K562 (cell line): ENCODE results near the gene TNK2. TPM values are rescaled to one million over a fixed set of nuclear protein-coding genes. Genes with fewer than 3 reads are reported as not detected.
A peak's percentile ranks its signal among the peaks of the same experiment; 100 is the strongest.

ENCODE experiments used
- ARID1B ChIP-seq: fragments of 450-650 bp; IDR thresholded peaks from 2 replicates; pipeline ENCODE4 v1.6.1; 2016; ENCODE audit warnings: antibody characterized with exemption, mild to moderate bottlenecking, inconsistent platforms
- ATF4 ChIP-seq: fragments of 450-650 bp; formaldehyde crosslinking; IDR thresholded peaks from 2 replicates; pipeline ENCODE4 v1.4.0; 2022; ENCODE audit warnings: mild to moderate bottlenecking, moderate library complexity
- BACH1 ChIP-seq: fragments of 200-800 bp; sonication (Bioruptor generic); IDR thresholded peaks from 2 replicates; pipeline ENCODE4 v1.6.1; 2016; ENCODE audit warnings: missing genetic modification characterization, missing compliant biosample characterization
- CBX5 ChIP-seq: IDR thresholded peaks from 2 replicates; pipeline ENCODE4 v1.6.1; 2014; ENCODE audit warnings: low read depth, borderline replicate concordance
- CHCHD3 ChIP-seq: fragments of 250-450 bp; sonication (Bioruptor Pico); IDR thresholded peaks from 2 replicates; pipeline ENCODE4 v2.1.2; 2022; ENCODE audit warnings: mild to moderate bottlenecking
- EGR1 ChIP-seq: fragments of 450-650 bp; conservative IDR thresholded peaks from 2 replicates; pipeline ENCODE4 v1.6.1; 2017; ENCODE audit warnings: mild to moderate bottlenecking
- ETV1 ChIP-seq: fragments of 450-650 bp; conservative IDR thresholded peaks from 2 replicates; pipeline ENCODE4 v1.6.1; 2016; ENCODE audit warnings: missing genetic modification characterization, control low read depth, low read depth, missing compliant biosample characterization
- HBP1 ChIP-seq: fragments of 450-650 bp; formaldehyde crosslinking; IDR thresholded peaks from 2 replicates; pipeline ENCODE4 v1.4.0; 2022; ENCODE audit warnings: missing genetic modification characterization
- KDM5B ChIP-seq: fragments of 200-600 bp; sonication (generic); IDR thresholded peaks from 2 replicates; pipeline ENCODE4 v1.6.1; 2012; ENCODE audit warnings: low read depth, mild to moderate bottlenecking, moderate library complexity, low read length, control low read depth, inconsistent platforms; ENCODE audit not compliant: insufficient replicate concordance
- LARP7 ChIP-seq: fragments of 450-650 bp; IDR thresholded peaks from 2 replicates; pipeline ENCODE4 v1.6.1; 2016
- MCM7 ChIP-seq, 2 experiments: fragments of 450-650 bp; IDR thresholded peaks; 2 replicates each; pipeline ENCODE4 v1.6.1; 2016 to 2018
- MXI1 ChIP-seq: IDR thresholded peaks from 2 replicates; pipeline ENCODE4 v1.6.1; 2011; ENCODE audit warnings: low read depth, mild to moderate bottlenecking, improper control_type of control experiment, low read length
- RUNX1 ChIP-seq: sonication (generic); IDR thresholded peaks from 2 replicates; pipeline ENCODE4 v1.6.1; 2016; ENCODE audit warnings: antibody characterized with exemption, low read depth
- SAP30 ChIP-seq: fragments of 200-600 bp; sonication (generic); IDR thresholded peaks from 2 replicates; pipeline ENCODE4 v1.6.1; 2012; ENCODE audit warnings: borderline replicate concordance, low read depth, mild to moderate bottlenecking, moderate library complexity, low read length, control low read depth, inconsistent platforms; ENCODE audit not compliant: insufficient read depth, poor library complexity, severe bottlenecking
- SRSF9 ChIP-seq: fragments of 200-400 bp; formaldehyde crosslinking; IDR thresholded peaks from 2 replicates; pipeline ENCODE4 v1.6.1; 2017; ENCODE audit warnings: low read depth, low read length, borderline replicate concordance
- XRCC3 ChIP-seq: fragments of 450-650 bp; IDR thresholded peaks from 2 replicates; pipeline ENCODE4 v1.6.1; 2017; ENCODE audit warnings: mild to moderate bottlenecking, moderate library complexity
- ZBTB1 ChIP-seq: sonication (generic); formaldehyde crosslinking; IDR thresholded peaks from 2 replicates; pipeline ENCODE4 v1.8.1; 2023; ENCODE audit warnings: missing genetic modification reagents, low read depth, mild to moderate bottlenecking, borderline replicate concordance
- ZC3H4 ChIP-seq: sonication (generic); formaldehyde crosslinking; IDR thresholded peaks from 2 replicates; pipeline ENCODE4 v1.9.0; 2021; ENCODE audit warnings: missing genetic modification reagents, borderline replicate concordance
- ZNF184 ChIP-seq: sonication (generic); formaldehyde crosslinking; IDR thresholded peaks from 2 replicates; pipeline ENCODE4 v1.5.0; 2020; ENCODE audit warnings: missing genetic modification reagents
- polyA plus RNA-seq, 8 experiments: library from polyadenylated mRNA; depleted of rRNA in 4 of 8; stranded (reverse) in 5 of 8; unstranded in 3 of 8; fragments of >200 nt; fragmentation: Nextera tagmentation in 2 of 8; fragmentation: Illumina TruSeq in 1 of 8; extraction: Ambion mirVana in 2 of 8; extraction: Trizol in 1 of 8; gene quantifications; 2 replicates each; pipeline versions ENCODE4 v1.2.1 to v1.2.3, GENCODE V29; 2011 to 2014; ENCODE audit warnings: inconsistent platforms in 1 of 8, missing spikeins in 1 of 8
- total RNA-seq, 7 experiments: library from RNA; depleted of rRNA in 6 of 7; stranded (reverse); fragments of >200 nt in 6 of 7; fragmentation: Illumina TruSeq in 2 of 7; extraction: Trizol in 2 of 7; gene quantifications; 2 replicates each; pipeline versions ENCODE4 v1.2.1 to v1.2.3, GENCODE V29; 2011 to 2021; ENCODE audit warnings: low replicate concordance in 1 of 7
- TF ChIP-seq, protein P1 (sequence below): fragments of 450-650 bp; IDR thresholded peaks from 2 replicates; pipeline ENCODE4 v1.6.1; 2016; ENCODE audit warnings: mild to moderate bottlenecking
- TF ChIP-seq, protein P2 (sequence below), 3 experiments: fragments of 200-800 bp in 1 of 3; fragments of 250-450 bp in 1 of 3; fragments of 450-650 bp in 1 of 3; sonication (Bioruptor Pico) in 1 of 3; sonication (Bioruptor generic) in 1 of 3; formaldehyde crosslinking in 1 of 3; IDR thresholded peaks; 2 replicates each; pipeline versions ENCODE4 v1.6.1 to v1.8.0; 2016 to 2022; ENCODE audit warnings: mild to moderate bottlenecking in 2 of 3, missing genetic modification characterization in 2 of 3, missing compliant biosample characterization in 1 of 3, moderate library complexity in 1 of 3

TNK2 gene
- total and polyA plus RNA-seq, 9 of the 15 experiments (the other 6 are each of a cell fraction or from before 2014, with no cell fraction given) = 0.03 to 33.8 (median 6.5) TPM

DNA sequence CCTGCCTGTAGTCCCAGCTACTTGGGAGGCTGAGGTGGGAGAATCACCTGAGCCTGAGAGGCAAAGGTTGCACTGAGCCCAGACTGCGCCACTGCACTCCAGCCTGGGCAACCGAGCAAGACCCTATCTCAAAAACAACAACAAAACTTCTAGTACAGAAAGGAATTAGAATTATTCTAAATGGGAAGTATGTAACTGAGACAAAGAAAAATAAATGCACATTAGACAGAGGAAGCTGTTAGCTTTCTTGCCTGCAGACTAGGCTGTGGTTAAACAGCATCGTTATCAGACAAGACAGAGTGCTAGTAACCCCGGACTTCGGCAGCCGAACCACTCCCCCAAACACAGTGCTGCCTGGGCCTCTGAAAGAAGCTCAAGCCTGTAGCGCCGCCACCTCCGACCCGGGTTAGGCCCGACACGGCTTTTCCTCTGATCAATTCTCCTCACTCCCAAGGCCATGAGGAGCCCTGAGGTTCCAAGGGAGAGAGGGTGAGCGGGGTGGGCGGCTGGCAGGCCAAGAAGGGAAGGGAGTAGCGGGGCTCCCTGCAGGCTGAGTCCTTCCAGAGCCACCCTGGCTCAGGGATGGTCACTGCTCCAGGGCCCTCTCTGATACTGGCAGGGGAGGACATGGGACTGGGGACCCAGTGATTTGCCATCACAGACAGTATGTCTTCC is 51.8 kb downstream of the TNK2 start (continued):
- TF ChIP-seq BACH1 (no peak), ZNF184 (CRISPR knock-in tag) (no peak), ETV1 (tag) (no peak), MXI1 (no peak), LARP7 (no peak), CBX5 (no peak), ZC3H4 (no peak), ATF4 (peak; percentile 52; the same call in 1 of the 2 replicates), CHCHD3 (CRISPR knock-in tag) (no peak), SAP30 (no peak), MCM7 (IDR thresholded peaks at IDR 0.05) (no peak), HBP1 (CRISPR knock-in tag) (no peak), SRSF9 (no peak), RUNX1 (no peak), ARID1B (peak; percentile 92), XRCC3 (no peak), ZBTB1 (CRISPR knock-in tag) (no peak), EGR1 (no peak; the same call in 1 of the 2 replicates), KDM5B (peak; percentile 37)
- TF ChIP-seq, protein P1, sequence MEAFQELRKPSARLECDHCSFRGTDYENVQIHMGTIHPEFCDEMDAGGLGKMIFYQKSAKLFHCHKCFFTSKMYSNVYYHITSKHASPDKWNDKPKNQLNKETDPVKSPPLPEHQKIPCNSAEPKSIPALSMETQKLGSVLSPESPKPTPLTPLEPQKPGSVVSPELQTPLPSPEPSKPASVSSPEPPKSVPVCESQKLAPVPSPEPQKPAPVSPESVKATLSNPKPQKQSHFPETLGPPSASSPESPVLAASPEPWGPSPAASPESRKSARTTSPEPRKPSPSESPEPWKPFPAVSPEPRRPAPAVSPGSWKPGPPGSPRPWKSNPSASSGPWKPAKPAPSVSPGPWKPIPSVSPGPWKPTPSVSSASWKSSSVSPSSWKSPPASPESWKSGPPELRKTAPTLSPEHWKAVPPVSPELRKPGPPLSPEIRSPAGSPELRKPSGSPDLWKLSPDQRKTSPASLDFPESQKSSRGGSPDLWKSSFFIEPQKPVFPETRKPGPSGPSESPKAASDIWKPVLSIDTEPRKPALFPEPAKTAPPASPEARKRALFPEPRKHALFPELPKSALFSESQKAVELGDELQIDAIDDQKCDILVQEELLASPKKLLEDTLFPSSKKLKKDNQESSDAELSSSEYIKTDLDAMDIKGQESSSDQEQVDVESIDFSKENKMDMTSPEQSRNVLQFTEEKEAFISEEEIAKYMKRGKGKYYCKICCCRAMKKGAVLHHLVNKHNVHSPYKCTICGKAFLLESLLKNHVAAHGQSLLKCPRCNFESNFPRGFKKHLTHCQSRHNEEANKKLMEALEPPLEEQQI = no peak
- TF ChIP-seq, protein P2, sequence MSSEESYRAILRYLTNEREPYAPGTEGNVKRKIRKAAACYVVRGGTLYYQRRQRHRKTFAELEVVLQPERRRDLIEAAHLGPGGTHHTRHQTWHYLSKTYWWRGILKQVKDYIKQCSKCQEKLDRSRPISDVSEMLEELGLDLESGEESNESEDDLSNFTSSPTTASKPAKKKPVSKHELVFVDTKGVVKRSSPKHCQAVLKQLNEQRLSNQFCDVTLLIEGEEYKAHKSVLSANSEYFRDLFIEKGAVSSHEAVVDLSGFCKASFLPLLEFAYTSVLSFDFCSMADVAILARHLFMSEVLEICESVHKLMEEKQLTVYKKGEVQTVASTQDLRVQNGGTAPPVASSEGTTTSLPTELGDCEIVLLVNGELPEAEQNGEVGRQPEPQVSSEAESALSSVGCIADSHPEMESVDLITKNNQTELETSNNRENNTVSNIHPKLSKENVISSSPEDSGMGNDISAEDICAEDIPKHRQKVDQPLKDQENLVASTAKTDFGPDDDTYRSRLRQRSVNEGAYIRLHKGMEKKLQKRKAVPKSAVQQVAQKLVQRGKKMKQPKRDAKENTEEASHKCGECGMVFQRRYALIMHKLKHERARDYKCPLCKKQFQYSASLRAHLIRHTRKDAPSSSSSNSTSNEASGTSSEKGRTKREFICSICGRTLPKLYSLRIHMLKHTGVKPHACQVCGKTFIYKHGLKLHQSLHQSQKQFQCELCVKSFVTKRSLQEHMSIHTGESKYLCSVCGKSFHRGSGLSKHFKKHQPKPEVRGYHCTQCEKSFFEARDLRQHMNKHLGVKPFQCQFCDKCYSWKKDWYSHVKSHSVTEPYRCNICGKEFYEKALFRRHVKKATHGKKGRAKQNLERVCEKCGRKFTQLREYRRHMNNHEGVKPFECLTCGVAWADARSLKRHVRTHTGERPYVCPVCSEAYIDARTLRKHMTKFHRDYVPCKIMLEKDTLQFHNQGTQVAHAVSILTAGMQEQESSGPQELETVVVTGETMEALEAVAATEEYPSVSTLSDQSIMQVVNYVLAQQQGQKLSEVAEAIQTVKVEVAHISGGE (CRISPR knock-in tag; IDR thresholded peaks at IDR 0.05) = no peak
